ENCODE data around the gene RC3H2. TPM values are rescaled to one million over a fixed set of nuclear protein-coding genes. Genes with fewer than 3 reads are reported as not detected.
A peak's percentile ranks its signal among the peaks of the same experiment; 100 is the strongest.
"Not testable (repeated sequence)": the region's sequence is repeated elsewhere in the genome, so short reads cannot be mapped to it uniquely, and the experiment has no call there.

RC3H2 gene
- total RNA-seq, 1 donor from 2014 or later = 56.7 TPM

DNA sequence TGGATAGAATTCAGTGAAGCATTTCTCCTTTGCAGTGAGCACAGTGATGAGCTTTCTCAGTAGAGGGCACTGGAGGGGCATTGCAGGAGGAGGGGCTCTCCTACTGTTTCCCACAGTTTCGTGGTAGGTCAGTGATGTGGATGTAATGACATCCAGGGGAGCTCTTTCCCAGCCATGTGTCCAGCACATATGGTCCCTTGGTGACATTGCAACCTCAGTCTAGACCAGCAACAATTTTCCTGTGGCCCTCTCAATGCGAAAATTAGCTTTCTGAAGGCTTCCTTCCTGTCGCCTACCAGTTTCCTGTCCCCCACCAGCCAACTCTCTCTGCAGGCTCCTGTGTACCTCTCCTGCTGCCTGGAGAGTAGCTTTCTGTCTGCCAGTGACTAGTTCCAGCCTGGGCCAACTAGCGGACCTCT lies 69.8 kb downstream of the RC3H2 start:
- Mint-ChIP-seq H3K27me3 (ENCODE audit: insufficient read depth, low read depth) (no peaks in the 10 kb centered on the region), H3K4me3 (no peak overlapping the region), H3K4me1 (peaks cover 7% of the 10 kb centered on the region), H3K36me3 (no peaks in the 10 kb centered on the region), H3K9me3 (no peaks in the 10 kb centered on the region), H3K27ac (no peak overlapping the region)
- no peak overlapping the region for H3K4me3 ChIP-seq
- H4K20me1 ChIP-seq (ENCODE audit: low read depth) = no peaks in the 10 kb centered on the region
- H3K27me3 ChIP-seq = no peaks in the 10 kb centered on the region
- no peaks in the 10 kb centered on the region for H3K36me3 ChIP-seq
- no peaks in the 10 kb centered on the region for H3K9me3 ChIP-seq (ENCODE audit: low read depth)
- no peaks in the 10 kb centered on the region for H3F3A ChIP-seq (ENCODE audit: low read depth)
- no peaks in the 10 kb centered on the region for H3K79me2 ChIP-seq (ENCODE audit: low read depth)
- peak overlapping the region; percentile 83 for H2AFZ ChIP-seq (replicated peaks)
- no peak overlapping the region for H3K27ac ChIP-seq
- no peak overlapping the region for H3K9ac ChIP-seq
- DNase-seq (ENCODE audit: low spot score) = peak; percentile 63
- peaks cover 11% of the 10 kb centered on the region for H3K4me1 ChIP-seq
- TF ChIP-seq EZH2phosphoT487 (IDR thresholded peaks at IDR 0.05) = no peak
- TF ChIP-seq, protein P1, sequence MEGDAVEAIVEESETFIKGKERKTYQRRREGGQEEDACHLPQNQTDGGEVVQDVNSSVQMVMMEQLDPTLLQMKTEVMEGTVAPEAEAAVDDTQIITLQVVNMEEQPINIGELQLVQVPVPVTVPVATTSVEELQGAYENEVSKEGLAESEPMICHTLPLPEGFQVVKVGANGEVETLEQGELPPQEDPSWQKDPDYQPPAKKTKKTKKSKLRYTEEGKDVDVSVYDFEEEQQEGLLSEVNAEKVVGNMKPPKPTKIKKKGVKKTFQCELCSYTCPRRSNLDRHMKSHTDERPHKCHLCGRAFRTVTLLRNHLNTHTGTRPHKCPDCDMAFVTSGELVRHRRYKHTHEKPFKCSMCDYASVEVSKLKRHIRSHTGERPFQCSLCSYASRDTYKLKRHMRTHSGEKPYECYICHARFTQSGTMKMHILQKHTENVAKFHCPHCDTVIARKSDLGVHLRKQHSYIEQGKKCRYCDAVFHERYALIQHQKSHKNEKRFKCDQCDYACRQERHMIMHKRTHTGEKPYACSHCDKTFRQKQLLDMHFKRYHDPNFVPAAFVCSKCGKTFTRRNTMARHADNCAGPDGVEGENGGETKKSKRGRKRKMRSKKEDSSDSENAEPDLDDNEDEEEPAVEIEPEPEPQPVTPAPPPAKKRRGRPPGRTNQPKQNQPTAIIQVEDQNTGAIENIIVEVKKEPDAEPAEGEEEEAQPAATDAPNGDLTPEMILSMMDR (IDR thresholded peaks at IDR 0.05) = peak; percentile 45
- peak overlapping the region; percentile 51 for H3K4me2 ChIP-seq

DNA sequence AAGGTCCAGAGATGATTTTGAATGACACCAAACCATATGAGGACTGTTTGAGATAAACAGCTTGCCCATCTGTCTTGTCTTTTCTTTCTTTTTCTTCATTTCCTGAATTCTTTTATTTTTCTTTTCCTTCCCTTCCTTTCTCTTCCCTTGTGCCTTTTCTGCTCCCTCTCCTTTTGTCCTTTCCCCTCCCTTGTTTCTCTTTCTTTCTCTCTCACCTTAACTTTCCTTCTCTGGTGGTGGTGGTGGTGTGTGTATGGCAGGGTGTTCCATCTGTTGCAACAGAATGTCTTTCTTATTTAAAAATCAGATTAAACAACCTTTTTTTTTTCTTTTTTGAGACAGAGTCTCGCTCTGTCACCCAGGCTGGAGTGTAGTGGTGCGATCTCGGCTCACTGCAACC lies 73.0 kb downstream of the RC3H2 start:
- H3K4me3 ChIP-seq = no peak overlapping the region
- no peak overlapping the region for H3K27ac ChIP-seq
- H2AFZ ChIP-seq (replicated peaks) = no peak overlapping the region
- H3F3A ChIP-seq (ENCODE audit: low read depth) = peaks cover 15% of the 10 kb centered on the region
- Mint-ChIP-seq H3K27ac (no peak overlapping the region), H3K27me3 (ENCODE audit: insufficient read depth, low read depth) (peaks cover 2% of the 10 kb centered on the region), H3K4me1 (peaks cover 13% of the 10 kb centered on the region), H3K36me3 (no peaks in the 10 kb centered on the region), H3K9me3 (no peaks in the 10 kb centered on the region), H3K4me3 (no peak overlapping the region)
- H3K27me3 ChIP-seq = no peaks in the 10 kb centered on the region
- H3K4me2 ChIP-seq = no peak overlapping the region
- H3K79me2 ChIP-seq (ENCODE audit: low read depth) = peaks cover 9% of the 10 kb centered on the region
- DNase-seq (ENCODE audit: low spot score) = no peak
- TF ChIP-seq EZH2phosphoT487 (IDR thresholded peaks at IDR 0.05) = no peak
- TF ChIP-seq EZH2 (IDR thresholded peaks at IDR 0.05) = no peak
- TF ChIP-seq, protein P1 (IDR thresholded peaks at IDR 0.05) = no peak
- no peaks in the 10 kb centered on the region for H3K36me3 ChIP-seq
- no peak overlapping the region for H3K9ac ChIP-seq
- H3K4me1 ChIP-seq = peaks cover 14% of the 10 kb centered on the region
- peaks cover 8% of the 10 kb centered on the region for H4K20me1 ChIP-seq (ENCODE audit: low read depth)
- H3K9me3 ChIP-seq (ENCODE audit: low read depth) = no peaks in the 10 kb centered on the region

DNA sequence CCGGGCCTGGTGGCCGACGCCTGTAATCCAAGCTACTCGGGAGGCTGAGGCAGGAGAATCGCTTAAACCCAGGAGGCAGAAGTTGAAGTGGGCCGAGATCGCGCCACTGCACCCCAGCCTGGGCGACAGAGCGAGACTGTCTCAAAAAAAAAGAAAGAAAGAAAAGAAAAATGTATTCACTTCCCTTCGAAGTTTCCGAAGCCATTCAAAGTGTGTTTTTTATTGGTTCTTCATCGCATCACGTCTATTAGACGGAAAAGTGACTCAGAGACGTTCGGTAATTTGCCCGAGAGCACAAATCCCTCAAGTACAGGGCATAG lies 76.2 kb downstream of the RC3H2 start:
- Mint-ChIP-seq H3K27ac (peak overlapping the region; percentile 93), H3K4me1 (peaks cover 13% of the 10 kb centered on the region), H3K4me3 (peak overlapping the region; percentile 100)
- Histone ChIP-seq H3K4me2 (peak overlapping the region; percentile 84), H2AFZ (replicated peaks) (peak overlapping the region; percentile 84), H3K79me2 (ENCODE audit: low read depth) (peaks cover 42% of the 10 kb centered on the region), H3K4me3 (peak overlapping the region; percentile 93), H4K20me1 (ENCODE audit: low read depth) (peaks cover 27% of the 10 kb centered on the region), H3F3A (ENCODE audit: low read depth) (peaks cover 15% of the 10 kb centered on the region)
- not testable (repeated sequence) for H3K27ac ChIP-seq; H3K4me1 ChIP-seq; H3K27me3 ChIP-seq; H3K9me3 Mint-ChIP-seq; DNase-seq (ENCODE audit: low spot score); H3K9me3 ChIP-seq (ENCODE audit: low read depth); H3K27me3 Mint-ChIP-seq (ENCODE audit: insufficient read depth, low read depth); H3K36me3 Mint-ChIP-seq; H3K36me3 ChIP-seq; H3K9ac ChIP-seq

DNA sequence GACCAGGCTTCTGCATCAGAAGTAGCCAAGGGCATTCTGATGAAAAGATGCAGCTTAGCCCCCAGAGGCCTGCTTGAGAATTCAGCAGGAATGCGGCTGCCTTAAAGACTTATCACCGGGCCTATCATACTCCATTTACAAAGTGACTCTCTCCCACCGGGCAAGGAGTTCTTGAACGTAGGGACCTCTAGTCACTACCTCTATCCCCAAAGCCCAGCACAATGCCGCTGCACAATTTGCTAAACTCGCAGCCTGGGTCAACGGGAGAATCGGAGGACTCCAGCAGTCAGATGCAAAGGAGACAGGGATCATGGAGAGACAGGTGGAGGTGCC lies 77.4 kb downstream of the RC3H2 start:
- peaks cover 9% of the 10 kb centered on the region for H3K4me1 ChIP-seq
- Mint-ChIP-seq H3K9me3 (no peaks in the 10 kb centered on the region), H3K27ac (peak overlapping the region; percentile 99), H3K4me1 (peaks cover 13% of the 10 kb centered on the region), H3K4me3 (peak overlapping the region; percentile 100), H3K36me3 (peaks cover 7% of the 10 kb centered on the region), H3K27me3 (ENCODE audit: insufficient read depth, low read depth) (peaks cover 2% of the 10 kb centered on the region)
- peak overlapping the region; percentile 83 for H3K27ac ChIP-seq
- H3K9ac ChIP-seq = peak overlapping the region; percentile 80
- H4K20me1 ChIP-seq (ENCODE audit: low read depth) = peaks cover 35% of the 10 kb centered on the region
- H2AFZ ChIP-seq (replicated peaks) = peak overlapping the region; percentile 84
- DNase-seq (ENCODE audit: low spot score) = peak; percentile 68
- H3K36me3 ChIP-seq = no peaks in the 10 kb centered on the region
- H3K4me3 ChIP-seq = peak overlapping the region; percentile 93
- peaks cover 44% of the 10 kb centered on the region for H3K79me2 ChIP-seq (ENCODE audit: low read depth)
- H3K9me3 ChIP-seq (ENCODE audit: low read depth) = no peaks in the 10 kb centered on the region
- peak overlapping the region; percentile 84 for H3K4me2 ChIP-seq
- TF ChIP-seq, protein P1 (IDR thresholded peaks at IDR 0.05) = no peak
- TF ChIP-seq EZH2phosphoT487 (IDR thresholded peaks at IDR 0.05) (no peak), EZH2 (IDR thresholded peaks at IDR 0.05) (no peak)
- H3K27me3 ChIP-seq = no peaks in the 10 kb centered on the region
- H3F3A ChIP-seq (ENCODE audit: low read depth) = peaks cover 15% of the 10 kb centered on the region
